ENCODE measurements around the gene UBR3.

The UBR3 gene, protein sequence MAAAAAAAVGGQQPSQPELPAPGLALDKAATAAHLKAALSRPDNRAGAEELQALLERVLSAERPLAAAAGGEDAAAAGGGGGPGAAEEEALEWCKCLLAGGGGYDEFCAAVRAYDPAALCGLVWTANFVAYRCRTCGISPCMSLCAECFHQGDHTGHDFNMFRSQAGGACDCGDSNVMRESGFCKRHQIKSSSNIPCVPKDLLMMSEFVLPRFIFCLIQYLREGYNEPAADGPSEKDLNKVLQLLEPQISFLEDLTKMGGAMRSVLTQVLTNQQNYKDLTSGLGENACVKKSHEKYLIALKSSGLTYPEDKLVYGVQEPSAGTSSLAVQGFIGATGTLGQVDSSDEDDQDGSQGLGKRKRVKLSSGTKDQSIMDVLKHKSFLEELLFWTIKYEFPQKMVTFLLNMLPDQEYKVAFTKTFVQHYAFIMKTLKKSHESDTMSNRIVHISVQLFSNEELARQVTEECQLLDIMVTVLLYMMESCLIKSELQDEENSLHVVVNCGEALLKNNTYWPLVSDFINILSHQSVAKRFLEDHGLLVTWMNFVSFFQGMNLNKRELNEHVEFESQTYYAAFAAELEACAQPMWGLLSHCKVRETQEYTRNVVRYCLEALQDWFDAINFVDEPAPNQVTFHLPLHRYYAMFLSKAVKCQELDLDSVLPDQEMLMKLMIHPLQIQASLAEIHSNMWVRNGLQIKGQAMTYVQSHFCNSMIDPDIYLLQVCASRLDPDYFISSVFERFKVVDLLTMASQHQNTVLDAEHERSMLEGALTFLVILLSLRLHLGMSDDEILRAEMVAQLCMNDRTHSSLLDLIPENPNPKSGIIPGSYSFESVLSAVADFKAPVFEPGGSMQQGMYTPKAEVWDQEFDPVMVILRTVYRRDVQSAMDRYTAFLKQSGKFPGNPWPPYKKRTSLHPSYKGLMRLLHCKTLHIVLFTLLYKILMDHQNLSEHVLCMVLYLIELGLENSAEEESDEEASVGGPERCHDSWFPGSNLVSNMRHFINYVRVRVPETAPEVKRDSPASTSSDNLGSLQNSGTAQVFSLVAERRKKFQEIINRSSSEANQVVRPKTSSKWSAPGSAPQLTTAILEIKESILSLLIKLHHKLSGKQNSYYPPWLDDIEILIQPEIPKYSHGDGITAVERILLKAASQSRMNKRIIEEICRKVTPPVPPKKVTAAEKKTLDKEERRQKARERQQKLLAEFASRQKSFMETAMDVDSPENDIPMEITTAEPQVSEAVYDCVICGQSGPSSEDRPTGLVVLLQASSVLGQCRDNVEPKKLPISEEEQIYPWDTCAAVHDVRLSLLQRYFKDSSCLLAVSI (N-terminal part only)

DNA sequence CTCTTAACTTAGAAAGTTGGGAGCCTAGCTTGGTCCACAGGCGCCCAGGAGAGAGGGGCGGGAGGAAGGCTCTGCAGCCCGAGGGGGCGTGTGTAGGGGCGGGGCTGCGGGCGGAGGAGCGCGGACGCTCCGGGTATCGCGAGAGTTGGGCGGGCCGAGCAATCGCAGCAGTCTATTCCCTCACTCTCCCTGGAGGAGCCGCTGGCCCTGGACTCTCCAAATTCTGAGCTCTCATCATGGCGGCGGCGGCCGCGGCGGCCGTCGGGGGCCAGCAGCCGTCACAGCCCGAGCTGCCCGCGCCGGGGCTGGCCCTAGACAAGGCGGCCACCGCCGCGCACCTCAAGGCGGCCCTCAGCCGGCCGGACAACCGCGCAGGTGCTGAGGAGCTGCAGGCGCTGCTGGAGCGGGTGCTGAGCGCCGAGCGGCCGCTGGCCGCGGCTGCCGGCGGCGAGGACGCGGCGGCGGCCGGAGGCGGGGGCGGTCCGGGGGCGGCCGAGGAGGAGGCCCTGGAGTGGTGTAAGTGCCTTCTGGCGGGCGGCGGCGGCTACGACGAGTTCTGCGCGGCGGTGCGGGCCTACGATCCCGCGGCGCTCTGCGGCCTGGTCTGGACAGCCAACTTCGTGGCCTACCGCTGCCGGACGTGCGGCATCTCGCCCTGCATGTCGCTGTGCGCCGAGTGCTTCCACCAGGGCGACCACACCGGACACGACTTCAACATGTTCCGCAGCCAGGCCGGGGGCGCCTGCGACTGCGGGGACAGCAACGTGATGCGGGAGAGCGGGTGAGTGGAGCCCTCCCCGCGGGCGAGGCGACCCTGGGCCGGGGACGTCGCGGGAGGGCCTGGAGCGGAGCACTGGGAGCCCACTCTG, at the start of gene UBR3:
Gene UBR3, plus strand, starts transcription at position 183 of the 869 bp plus-strand sequence. Its CDS starts 54 bp downstream, at position 237.
- Mint-ChIP-seq H3K9me3 (no peaks in the 10 kb centered on the region), H3K36me3 (ENCODE audit: low read depth) (peaks cover 9% of the 10 kb centered on the region), H3K27ac (peak within 1 kb of the TSS; percentile 92), H3K4me3 (peak within 1 kb of the TSS; percentile 99), H3K27me3 (ENCODE audit: low read depth) (no peaks in the 10 kb centered on the region), H3K4me1 (ENCODE audit: low read depth) (peaks cover 40% of the 10 kb centered on the region)

GRCh38 chr2:169778446-169778845, 48.8 kb upstream of the UBR3 start:
- Mint-ChIP-seq H3K4me1 (ENCODE audit: low read depth) (peaks cover 3% of the 10 kb centered on the region), H3K27ac (no peak overlapping the region), H3K36me3 (ENCODE audit: low read depth) (no peaks in the 10 kb centered on the region), H3K9me3 (no peaks in the 10 kb centered on the region), H3K4me3 (no peak overlapping the region), H3K27me3 (ENCODE audit: low read depth) (peaks cover 8% of the 10 kb centered on the region)

DNA sequence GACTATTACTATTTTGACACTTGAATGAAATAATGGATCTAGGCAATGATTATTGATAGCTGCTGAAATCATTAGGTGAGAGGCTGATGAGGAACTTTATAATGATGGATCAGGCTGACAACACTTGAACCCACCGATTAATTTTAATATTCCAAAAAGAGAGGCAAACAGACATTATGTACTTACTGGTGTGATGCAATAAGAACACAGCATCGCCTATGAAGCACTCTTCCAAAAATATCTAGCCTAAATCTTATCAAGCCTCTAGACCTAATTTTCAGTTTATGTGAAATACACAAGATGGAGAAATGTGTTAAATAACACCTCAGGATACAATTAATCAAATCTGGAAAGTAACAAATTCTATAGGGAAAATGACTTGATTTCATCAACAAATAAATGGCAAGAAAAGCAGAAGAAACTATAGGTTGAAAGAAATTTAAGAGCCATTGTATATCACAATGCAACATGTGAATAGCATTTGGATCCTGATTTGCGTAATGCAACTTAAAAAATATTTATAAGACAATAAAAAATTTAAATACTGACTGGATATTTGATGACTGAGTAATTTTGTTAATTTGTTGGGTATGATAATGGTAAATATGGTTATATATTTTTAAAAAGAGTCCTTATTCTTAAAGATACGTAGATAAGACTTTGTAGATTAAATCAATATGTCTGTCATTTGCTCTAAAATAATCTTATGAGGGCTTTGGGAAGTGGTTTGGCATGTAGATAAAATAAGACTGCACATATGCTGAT, 45.8 kb upstream of the UBR3 start:
- no peak overlapping the region for H3K4me3 Mint-ChIP-seq
- H3K27me3 Mint-ChIP-seq (ENCODE audit: low read depth) = peaks cover 8% of the 10 kb centered on the region
- no peak overlapping the region for H3K27ac Mint-ChIP-seq
- no peaks in the 10 kb centered on the region for H3K9me3 Mint-ChIP-seq
- H3K4me1 Mint-ChIP-seq (ENCODE audit: low read depth) = peaks cover 3% of the 10 kb centered on the region
- no peaks in the 10 kb centered on the region for H3K36me3 Mint-ChIP-seq (ENCODE audit: low read depth)

DNA sequence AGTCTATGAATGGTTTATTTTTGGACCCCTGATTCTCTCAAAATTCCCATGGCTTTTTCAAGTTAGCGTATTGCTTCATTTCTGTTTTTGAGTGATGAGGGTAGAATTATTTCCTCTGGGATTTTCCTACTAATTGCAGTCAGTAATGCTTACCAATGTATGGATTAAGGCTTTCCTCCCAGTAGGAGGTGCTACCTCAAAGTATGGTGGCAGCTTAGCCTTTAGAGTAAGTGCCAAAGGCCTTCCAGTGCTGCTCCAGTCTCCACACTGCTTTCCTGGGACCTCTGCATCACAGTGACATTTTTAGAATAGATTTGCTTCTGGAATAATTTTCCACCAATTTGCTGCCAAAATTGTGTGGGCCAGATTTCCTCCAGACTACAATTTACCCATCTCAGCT, 44.7 kb upstream of the UBR3 start:
- Mint-ChIP-seq H3K4me3 (no peak overlapping the region), H3K27ac (no peak overlapping the region), H3K36me3 (ENCODE audit: low read depth) (no peaks in the 10 kb centered on the region), H3K4me1 (ENCODE audit: low read depth) (peaks cover 3% of the 10 kb centered on the region), H3K27me3 (ENCODE audit: low read depth) (peaks cover 9% of the 10 kb centered on the region), H3K9me3 (no peaks in the 10 kb centered on the region)

GRCh38 chr2:169790581-169790980, 36.7 kb upstream of the UBR3 start:
- H3K4me1 Mint-ChIP-seq (ENCODE audit: low read depth) = peaks cover 7% of the 10 kb centered on the region

GRCh38 chr2:169795181-169795580, 32.1 kb upstream of the UBR3 start:
- peaks cover 9% of the 10 kb centered on the region for H3K4me1 Mint-ChIP-seq (ENCODE audit: low read depth)
- no peak overlapping the region for H3K4me3 Mint-ChIP-seq
- no peak overlapping the region for H3K27ac Mint-ChIP-seq
- H3K9me3 Mint-ChIP-seq = no peaks in the 10 kb centered on the region
- H3K36me3 Mint-ChIP-seq (ENCODE audit: low read depth) = peaks cover 5% of the 10 kb centered on the region
- peaks cover 18% of the 10 kb centered on the region for H3K27me3 Mint-ChIP-seq (ENCODE audit: low read depth)

More at GRCh38 chr2:169790581-169790980, 36.7 kb upstream of the UBR3 start:
- H3K27me3 Mint-ChIP-seq (ENCODE audit: low read depth) = peaks cover 38% of the 10 kb centered on the region
- H3K9me3 Mint-ChIP-seq = no peaks in the 10 kb centered on the region
- H3K4me3 Mint-ChIP-seq = no peak overlapping the region
- no peaks in the 10 kb centered on the region for H3K36me3 Mint-ChIP-seq (ENCODE audit: low read depth)
- H3K27ac Mint-ChIP-seq = no peak overlapping the region

DNA sequence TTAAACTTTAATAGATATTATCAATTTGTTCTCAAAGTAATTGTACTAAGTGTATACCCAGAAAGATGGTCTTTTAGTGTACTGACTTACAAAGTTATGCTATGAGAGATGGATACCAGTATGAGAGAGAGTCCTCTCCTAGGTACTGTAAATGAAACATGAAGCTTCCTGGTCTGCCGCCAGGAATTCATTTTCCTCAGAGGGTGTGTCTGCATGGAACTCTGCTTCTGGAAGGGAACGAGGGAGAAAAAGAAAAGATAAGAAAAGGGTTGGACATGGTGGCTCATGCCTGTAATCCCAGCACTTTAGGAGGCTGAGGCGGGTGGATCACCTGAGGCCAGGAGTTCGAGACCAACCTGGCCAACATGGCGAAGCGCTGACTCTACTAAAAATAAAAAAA, 30.8 kb upstream of the UBR3 start:
- H3K4me3 Mint-ChIP-seq = no peak overlapping the region
- H3K27me3 Mint-ChIP-seq (ENCODE audit: low read depth) = peaks cover 18% of the 10 kb centered on the region
- H3K36me3 Mint-ChIP-seq (ENCODE audit: low read depth) = peaks cover 7% of the 10 kb centered on the region
- peaks cover 12% of the 10 kb centered on the region for H3K4me1 Mint-ChIP-seq (ENCODE audit: low read depth)
- no peaks in the 10 kb centered on the region for H3K9me3 Mint-ChIP-seq
- H3K27ac Mint-ChIP-seq = no peak overlapping the region

- Mint-ChIP-seq H3K36me3 (ENCODE audit: low read depth) (peaks cover 11% of the 10 kb centered on the region), H3K27ac (peak overlapping the region; percentile 22), H3K4me3 (peak overlapping the region; percentile 63), H3K4me1 (ENCODE audit: low read depth) (peaks cover 18% of the 10 kb centered on the region), H3K27me3 (ENCODE audit: low read depth) (peaks cover 14% of the 10 kb centered on the region), H3K9me3 (no peaks in the 10 kb centered on the region)
Observed at GRCh38 chr2:169797601-169798000, 29.7 kb upstream of the UBR3 start.

GRCh38 chr2:169798397-169798717, 28.9 kb upstream of the UBR3 start:
- H3K27ac Mint-ChIP-seq = peak overlapping the region; percentile 72
- peaks cover 12% of the 10 kb centered on the region for H3K36me3 Mint-ChIP-seq (ENCODE audit: low read depth)
- H3K9me3 Mint-ChIP-seq = no peaks in the 10 kb centered on the region
- peaks cover 10% of the 10 kb centered on the region for H3K27me3 Mint-ChIP-seq (ENCODE audit: low read depth)
- peak overlapping the region; percentile 78 for H3K4me3 Mint-ChIP-seq
- peaks cover 19% of the 10 kb centered on the region for H3K4me1 Mint-ChIP-seq (ENCODE audit: low read depth)

GRCh38 chr2:169798718-169799592, 28.3 kb upstream of the UBR3 start, which contains the start of gene SSB:
Gene SSB (plus strand): TSS chr2:169798871. CDS start chr2:169800961, 2,090 bp downstream.
- no peaks in the 10 kb centered on the region for H3K9me3 Mint-ChIP-seq

GRCh38 chr2:169803480-169803879, 23.8 kb upstream of the UBR3 start:
- no peaks in the 10 kb centered on the region for H3K9me3 Mint-ChIP-seq
- no peak overlapping the region for H3K4me3 Mint-ChIP-seq
- H3K27ac Mint-ChIP-seq = no peak overlapping the region
- peaks cover 30% of the 10 kb centered on the region for H3K36me3 Mint-ChIP-seq (ENCODE audit: low read depth)
- H3K4me1 Mint-ChIP-seq (ENCODE audit: low read depth) = peaks cover 15% of the 10 kb centered on the region
- no peaks in the 10 kb centered on the region for H3K27me3 Mint-ChIP-seq (ENCODE audit: low read depth)

More at GRCh38 chr2:169798718-169799592, 28.3 kb upstream of the UBR3 start, which contains the start of gene SSB:
- H3K4me3 Mint-ChIP-seq = peak within 1 kb of the TSS; percentile 90
- peaks cover 12% of the 10 kb centered on the region for H3K36me3 Mint-ChIP-seq (ENCODE audit: low read depth)
- H3K27me3 Mint-ChIP-seq (ENCODE audit: low read depth) = peaks cover 6% of the 10 kb centered on the region
- H3K4me1 Mint-ChIP-seq (ENCODE audit: low read depth) = peaks cover 19% of the 10 kb centered on the region
- H3K27ac Mint-ChIP-seq = peak within 1 kb of the TSS; percentile 81

GRCh38 chr2:169806586-169806985, 20.7 kb upstream of the UBR3 start:
- H3K27ac Mint-ChIP-seq = no peak overlapping the region
- H3K36me3 Mint-ChIP-seq (ENCODE audit: low read depth) = peaks cover 42% of the 10 kb centered on the region
- no peaks in the 10 kb centered on the region for H3K9me3 Mint-ChIP-seq
- H3K4me3 Mint-ChIP-seq = no peak overlapping the region
- H3K27me3 Mint-ChIP-seq (ENCODE audit: low read depth) = no peaks in the 10 kb centered on the region
- peaks cover 9% of the 10 kb centered on the region for H3K4me1 Mint-ChIP-seq (ENCODE audit: low read depth)
